ENCODE measurements around the gene SAP30L. TPM values are rescaled to one million over a fixed set of nuclear protein-coding genes. Genes with fewer than 3 reads are reported as not detected.

SAP30L gene
- total and polyA plus RNA-seq, 12 donors: 14.4 to 38.3 (median 33.8) TPM

DNA sequence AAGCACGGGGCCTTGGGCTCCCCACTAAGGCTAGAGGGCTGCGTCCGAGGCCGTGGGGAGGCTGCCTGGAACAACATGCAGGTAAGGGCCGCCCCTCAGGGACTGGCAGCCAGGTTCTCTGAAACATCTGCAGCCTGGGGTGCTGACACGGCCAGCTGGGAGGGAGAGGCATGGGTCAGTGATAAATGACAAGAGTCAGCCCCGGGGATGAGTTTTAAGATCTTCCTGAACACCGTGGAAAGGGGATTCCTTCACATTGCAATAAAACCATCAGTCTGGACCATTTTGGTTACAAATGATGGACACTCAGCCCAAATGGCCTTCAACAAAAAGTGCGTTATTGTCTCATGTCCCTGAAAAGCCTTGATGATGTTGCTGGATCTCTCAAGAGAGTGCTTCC, 32.9 kb upstream of the SAP30L start:
- no peak overlapping the region for H3K4me3 ChIP-seq
- intact Hi-C loops (cut with DNase I): loop anchor here in 1 of 10 donors (10.0 kb wide), 1 partner anchor 438 kb away; no protein-coding TSS in a partner anchor
- no peaks in the 10 kb centered on the region for H3K4me1 ChIP-seq
- H3K36me3 ChIP-seq: peaks cover 0 to 84% (median 0%) of the 10 kb centered on the region in 9 donors
- no peaks in the 10 kb centered on the region for H3K27me3 ChIP-seq
- 94 to 95% methylated on average over 9 of the region's 9 CpGs for WGBS, 2 donors
- no peaks in the 10 kb centered on the region for H3K9me3 ChIP-seq
- H3K27ac ChIP-seq: no peak overlapping the region
- no peak for ATAC-seq
- DNase-seq: no peak
- TF ChIP-seq, protein P1, sequence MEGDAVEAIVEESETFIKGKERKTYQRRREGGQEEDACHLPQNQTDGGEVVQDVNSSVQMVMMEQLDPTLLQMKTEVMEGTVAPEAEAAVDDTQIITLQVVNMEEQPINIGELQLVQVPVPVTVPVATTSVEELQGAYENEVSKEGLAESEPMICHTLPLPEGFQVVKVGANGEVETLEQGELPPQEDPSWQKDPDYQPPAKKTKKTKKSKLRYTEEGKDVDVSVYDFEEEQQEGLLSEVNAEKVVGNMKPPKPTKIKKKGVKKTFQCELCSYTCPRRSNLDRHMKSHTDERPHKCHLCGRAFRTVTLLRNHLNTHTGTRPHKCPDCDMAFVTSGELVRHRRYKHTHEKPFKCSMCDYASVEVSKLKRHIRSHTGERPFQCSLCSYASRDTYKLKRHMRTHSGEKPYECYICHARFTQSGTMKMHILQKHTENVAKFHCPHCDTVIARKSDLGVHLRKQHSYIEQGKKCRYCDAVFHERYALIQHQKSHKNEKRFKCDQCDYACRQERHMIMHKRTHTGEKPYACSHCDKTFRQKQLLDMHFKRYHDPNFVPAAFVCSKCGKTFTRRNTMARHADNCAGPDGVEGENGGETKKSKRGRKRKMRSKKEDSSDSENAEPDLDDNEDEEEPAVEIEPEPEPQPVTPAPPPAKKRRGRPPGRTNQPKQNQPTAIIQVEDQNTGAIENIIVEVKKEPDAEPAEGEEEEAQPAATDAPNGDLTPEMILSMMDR (IDR thresholded peaks at IDR 0.05): no peak

DNA sequence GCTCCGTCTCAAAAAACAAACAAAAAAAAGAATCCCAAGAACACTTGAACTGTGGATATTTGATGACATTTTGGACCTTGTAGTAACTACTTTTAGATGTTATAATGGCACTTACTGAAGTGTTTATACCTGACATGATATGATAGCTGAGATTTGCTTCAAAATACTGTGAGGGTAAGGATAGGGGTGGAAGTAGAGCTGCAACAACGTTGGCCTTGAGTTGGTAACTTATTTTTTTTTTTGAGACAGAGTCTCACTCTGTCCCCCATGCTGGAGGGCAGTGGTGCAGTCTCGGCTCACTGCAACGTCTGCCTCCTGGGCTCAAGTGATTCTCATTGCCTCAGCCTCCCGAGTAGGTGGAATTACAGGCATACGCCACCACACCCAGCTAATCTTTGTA, 30.7 kb upstream of the SAP30L start:
- no peak for DNase-seq
- peaks cover 0 to 92% (median 4%) of the 10 kb centered on the region in 9 donors for H3K36me3 ChIP-seq
- H3K4me3 ChIP-seq: no peak overlapping the region
- no peaks in the 10 kb centered on the region for H3K4me1 ChIP-seq
- H3K9me3 ChIP-seq: no peaks in the 10 kb centered on the region
- no peak for ATAC-seq
- no peaks in the 10 kb centered on the region for H3K27me3 ChIP-seq
- TF ChIP-seq, protein P1 (IDR thresholded peaks at IDR 0.05): no peak
- 88 to 89% methylated on average over 6 of the region's 6 CpGs for WGBS, 2 donors
- no peak overlapping the region for H3K27ac ChIP-seq
- intact Hi-C loops (cut with DNase I): loop anchor here in 1 of 10 donors (10.0 kb wide), 1 partner anchor 440 kb away; no protein-coding TSS in a partner anchor

DNA sequence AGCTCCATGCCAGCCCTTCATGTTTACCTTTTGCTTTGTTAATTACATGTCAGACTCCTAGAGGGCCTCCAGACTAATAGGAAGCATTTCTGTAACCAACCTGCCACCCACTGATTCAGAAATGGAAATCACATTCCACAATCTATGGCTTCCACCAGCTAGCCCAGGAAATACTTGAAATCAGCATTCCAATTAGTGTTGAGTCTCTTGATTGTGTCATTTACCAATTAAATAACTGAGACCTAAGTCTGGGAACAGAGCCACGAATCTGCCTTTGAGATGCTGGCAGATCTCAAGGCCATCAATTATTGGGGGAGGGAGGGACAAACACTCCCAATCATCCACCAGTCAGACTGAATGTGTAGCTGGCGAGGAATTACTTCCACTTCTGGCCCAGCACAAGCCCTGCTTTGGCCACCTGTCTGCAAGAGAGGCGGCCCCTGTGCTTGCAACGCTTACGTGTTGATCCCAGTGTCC, 27.4 kb upstream of the SAP30L start:
- ATAC-seq: no peak
- TF ChIP-seq, protein P1 (IDR thresholded peaks at IDR 0.05): no peak
- WGBS, 2 donors: 92 to 93% methylated on average over 5 of the region's 5 CpGs

DNA sequence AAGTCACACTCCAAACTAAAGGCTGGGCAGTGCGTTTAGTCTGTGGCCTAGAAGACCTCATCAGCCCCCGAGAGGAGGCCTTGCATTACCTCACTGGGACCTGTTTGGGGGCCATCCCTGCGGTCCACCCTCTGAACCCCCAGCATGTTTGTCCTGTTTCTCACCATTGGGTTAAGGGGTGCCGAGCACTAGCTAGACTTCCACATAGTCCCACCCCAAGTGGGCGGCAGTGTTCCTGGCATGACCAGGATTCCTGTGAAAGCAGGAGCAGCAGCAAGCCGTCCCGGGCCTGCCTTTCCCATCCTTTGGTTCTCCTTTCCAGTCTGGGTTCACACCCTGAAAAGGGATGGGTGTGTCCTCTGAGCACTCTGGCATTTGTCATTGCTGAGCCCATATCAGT, 26.6 kb upstream of the SAP30L start:
- peak in 1 of 8 donors; percentile 22 for ATAC-seq
- Histone ChIP-seq H3K27me3 (no peaks in the 10 kb centered on the region), H3K4me1 (no peaks in the 10 kb centered on the region), H3K36me3 (peaks cover 0 to 61% (median 4%) of the 10 kb centered on the region in 9 donors), H3K27ac (no peak overlapping the region), H3K4me3 (no peak overlapping the region), H3K9me3 (peaks cover 0 to 13% (median 0%) of the 10 kb centered on the region in 11 donors)
- TF ChIP-seq, protein P1 (IDR thresholded peaks at IDR 0.05): no peak
- intact Hi-C loops (cut with DNase I): loop anchor here in 1 of 10 donors (10.0 kb wide), 1 partner anchor 444 kb away; no protein-coding TSS in a partner anchor
- WGBS, 2 donors: 89 to 90% methylated on average over 7 of the region's 7 CpGs
- no peak for DNase-seq

More for the DNA sequence above, 27.4 kb upstream of the SAP30L start:
- no peaks in the 10 kb centered on the region for H3K27me3 ChIP-seq
- intact Hi-C loops (cut with DNase I): loop anchor here in 1 of 10 donors (10.0 kb wide), 1 partner anchor 444 kb away; no protein-coding TSS in a partner anchor
- H3K4me3 ChIP-seq: no peak overlapping the region
- no peak overlapping the region for H3K27ac ChIP-seq
- no peak for DNase-seq
- peaks cover 0 to 69% (median 4%) of the 10 kb centered on the region in 9 donors for H3K36me3 ChIP-seq
- peaks cover 0 to 10% (median 0%) of the 10 kb centered on the region in 11 donors for H3K9me3 ChIP-seq
- no peaks in the 10 kb centered on the region for H3K4me1 ChIP-seq
